MCF 10A (cell line): ENCODE data around the gene KLHL5. TPM values are rescaled to one million over a fixed set of nuclear protein-coding genes. Genes with fewer than 3 reads are reported as not detected.

ENCODE experiments used
- BruUV-seq: library from RNA; stranded (reverse); fragments of 400-500 nt; replicated peaks from 2 replicates; lab custom pipeline; 2021; lab: Mats Ljungman, UMichigan
- CTCF ChIA-PET: fragments of 300-600 bp; sonication (Branson Sonifier 250); formaldehyde crosslinking; extraction: SDS; loops from one replicate; lab custom pipeline; 2021; ENCODE audit warnings: antibody characterized with exemption, inconsistent platforms; lab: Yijun Ruan, JAX
- POLR2A ChIA-PET: fragments of 300-600, 350-650 bp; sonication (Branson Sonifier 250); formaldehyde crosslinking; extraction: SDS; loops from one replicate; lab custom pipeline; 2020; ENCODE audit warnings: antibody characterized with exemption, inconsistent platforms; lab: Yijun Ruan, JAX
- DNase-seq: peaks from one replicate; pipeline ENCODE4 v3.0.0-alpha.2; 2018; ENCODE audit not compliant: unreplicated experiment
- H3K27ac Mint-ChIP-seq: one replicate; pipeline ENCODE4 v1.8.0; 2022; ENCODE audit warnings: mild to moderate bottlenecking, low read depth, mixed read lengths; ENCODE audit not compliant: unreplicated experiment
- H3K27me3 Mint-ChIP-seq: one replicate; pipeline ENCODE4 v1.8.0; 2022; ENCODE audit warnings: mixed read lengths; ENCODE audit not compliant: insufficient read depth, unreplicated experiment
- H3K36me3 Mint-ChIP-seq: one replicate; pipeline ENCODE4 v1.8.0; 2022; ENCODE audit warnings: mild to moderate bottlenecking, moderate library complexity, mixed read lengths; ENCODE audit not compliant: insufficient read depth, unreplicated experiment
- H3K4me1 Mint-ChIP-seq: one replicate; pipeline ENCODE4 v1.8.0; 2022; ENCODE audit warnings: mixed read lengths; ENCODE audit not compliant: insufficient read depth, unreplicated experiment
- H3K4me3 Mint-ChIP-seq: one replicate; pipeline ENCODE4 v1.8.0; 2022; ENCODE audit warnings: mild to moderate bottlenecking, moderate library complexity, mixed read lengths; ENCODE audit not compliant: unreplicated experiment
- H3K9me3 Mint-ChIP-seq: one replicate; pipeline ENCODE4 v1.8.0; 2022; ENCODE audit warnings: mixed read lengths; ENCODE audit not compliant: unreplicated experiment
- CTCF ChIP-seq: fragments of 200-600 bp; IDR thresholded peaks from one replicate; pipeline ENCODE4 v1.8.0; 2022; ENCODE audit warnings: antibody characterized with exemption, mild to moderate bottlenecking; ENCODE audit not compliant: unreplicated experiment
- intact Hi-C: fragments of 100-400 bp; cut with micrococcal nuclease; formaldehyde crosslinking; loops from 2 replicates; pipeline ENCODE4 v1.14.1; 2022
- total RNA-seq: library from RNA; stranded (reverse); gene quantifications from 2 replicates; pipeline ENCODE4 v1.2.3, GENCODE V29; 2022

The KLHL5 gene
- total RNA-seq, 1 experiment from 2014 or later: 59.2 TPM

- TSS peak; percentile 75 for BruUV-seq
Measured at GRCh38 chr4:39043861-39044363, 18.1 kb upstream of the KLHL5 start.

GRCh38 chr4:39044364-39044955 lies 17.6 kb upstream of the KLHL5 start:
- no TSS peak for BruUV-seq
- TF ChIP-seq CTCF: no peak
- Mint-ChIP-seq H3K36me3 (peaks cover 23% of the 10 kb centered on the region), H3K27ac (peak overlapping the region; percentile 73), H3K4me3 (peak overlapping the region; percentile 72), H3K27me3 (no peaks in the 10 kb centered on the region), H3K4me1 (peaks cover 33% of the 10 kb centered on the region), H3K9me3 (no peaks in the 10 kb centered on the region)
- intact Hi-C loops: loop anchor here (2.0 to 10.0 kb wide), 3 partner anchors 77 to 290 kb away; no protein-coding TSS in a partner anchor
- ChIA-PET CTCF (interaction anchor here (0.6 to 1.8 kb wide), 4 partner anchors 91 to 370 kb away, joined by 3 to 6 read pairs (median 4); no protein-coding TSS in a partner anchor), POLR2A (interaction anchor here (0.6 to 7.7 kb wide), 13 partner anchors 9 to 415 kb away, joined by 3 to 51 read pairs (median 5); partner anchors contain the start of genes LIAS, RPL9 and TMEM156)
- DNase-seq: peak; percentile 95

More at GRCh38 chr4:39043861-39044363, 18.1 kb upstream of the KLHL5 start:
- Mint-ChIP-seq H3K36me3 (peaks cover 23% of the 10 kb centered on the region), H3K9me3 (no peaks in the 10 kb centered on the region), H3K27ac (peak overlapping the region; percentile 73), H3K4me1 (peaks cover 33% of the 10 kb centered on the region), H3K27me3 (no peaks in the 10 kb centered on the region), H3K4me3 (peak overlapping the region; percentile 72)
- ChIA-PET POLR2A (interaction anchor here (0.6 to 7.7 kb wide), 13 partner anchors 8 to 415 kb away, joined by 3 to 51 read pairs (median 5); partner anchors contain the start of genes LIAS, RPL9 and TMEM156), CTCF (interaction anchor here (0.6 to 1.8 kb wide), 5 partner anchors 91 to 370 kb away, joined by 3 to 6 read pairs (median 3); no protein-coding TSS in a partner anchor)
- TF ChIP-seq CTCF: no peak
- intact Hi-C loops: loop anchor here (2.0 to 10.0 kb wide), 3 partner anchors 77 to 289 kb away; no protein-coding TSS in a partner anchor
- peak; percentile 37 for DNase-seq

- POLR2A ChIA-PET: interaction anchor here (0.6 to 7.7 kb wide), 21 partner anchors 8 to 875 kb away, joined by 3 to 51 read pairs (median 5); partner anchors contain the start of genes LIAS, RPL9 and TMEM156
- DNase-seq: peak; percentile 39
- CTCF ChIA-PET: interaction anchor here (0.7 to 2.0 kb wide), 7 partner anchors 12 to 190 kb away, joined by 3 to 8 read pairs (median 3); no protein-coding TSS in a partner anchor
- peaks cover 33% of the 10 kb centered on the region for H3K4me1 Mint-ChIP-seq
- no peaks in the 10 kb centered on the region for H3K27me3 Mint-ChIP-seq
- TSS peak; percentile 36 for BruUV-seq
- no peaks in the 10 kb centered on the region for H3K9me3 Mint-ChIP-seq
- H3K27ac Mint-ChIP-seq: peak overlapping the region; percentile 80
- TF ChIP-seq CTCF: no peak
- peaks cover 23% of the 10 kb centered on the region for H3K36me3 Mint-ChIP-seq
- intact Hi-C loops: loop anchor here (2.0 to 10.0 kb wide), 6 partner anchors 42 to 290 kb away; no protein-coding TSS in a partner anchor
- peak overlapping the region; percentile 72 for H3K4me3 Mint-ChIP-seq
Measured at GRCh38 chr4:39044956-39045826, 16.8 kb upstream of the KLHL5 start.
